Measurements from ENCODE around the gene BTNL3. TPM values are rescaled to one million over a fixed set of nuclear protein-coding genes. Genes with fewer than 3 reads are reported as not detected.
"Not testable (repeated sequence)": the region's sequence is repeated elsewhere in the genome, so short reads cannot be mapped to it uniquely, and the experiment has no call there.

Gene BTNL3
- total RNA-seq, 1 donor from 2014 or later: not detected

- not testable (repeated sequence) for H4K20me1 ChIP-seq (ENCODE audit: insufficient read depth, low read length); H3K4me3 ChIP-seq (ENCODE audit: insufficient read depth, low read depth, low read length); H3K27ac Mint-ChIP-seq (ENCODE audit: unreplicated experiment); H3K4me1 ChIP-seq (ENCODE audit: insufficient read depth, low read length); H3K4me2 ChIP-seq (ENCODE audit: low read length); H3K27ac ChIP-seq (ENCODE audit: low read depth, low read length); H3K9me3 Mint-ChIP-seq (ENCODE audit: unreplicated experiment); H3K36me3 ChIP-seq (ENCODE audit: insufficient read depth, low read length); H3K27me3 ChIP-seq (ENCODE audit: insufficient read depth, low read length); H3K4me1 Mint-ChIP-seq (ENCODE audit: low read depth, unreplicated experiment); FAIRE-seq; H3K9me3 ChIP-seq (ENCODE audit: insufficient read depth, low read depth, low read length); H3K9ac ChIP-seq (ENCODE audit: low read length); DNase-seq (ENCODE audit: low read depth); H3K79me2 ChIP-seq (ENCODE audit: insufficient read depth, low read length); H3K4me3 Mint-ChIP-seq (ENCODE audit: unreplicated experiment); H3K36me3 Mint-ChIP-seq (ENCODE audit: low read depth, unreplicated experiment); H2AFZ ChIP-seq (ENCODE audit: low read depth, low read length)
- peaks cover 19% of the 10 kb centered on the region for H3K27me3 Mint-ChIP-seq (ENCODE audit: low read depth, unreplicated experiment)
Measured at GRCh38 chr5:181014654-181015053, 26.0 kb downstream of the BTNL3 start.

GRCh38 chr5:181017448-181017847 lies 28.8 kb downstream of the BTNL3 start:
- not testable (repeated sequence) for H3K4me1 ChIP-seq (ENCODE audit: insufficient read depth, low read length); H3K27ac ChIP-seq (ENCODE audit: low read depth, low read length); H3K4me3 ChIP-seq (ENCODE audit: insufficient read depth, low read depth, low read length); H3K4me2 ChIP-seq (ENCODE audit: low read length); H3K79me2 ChIP-seq (ENCODE audit: insufficient read depth, low read length); H2AFZ ChIP-seq (ENCODE audit: low read depth, low read length); H3K4me1 Mint-ChIP-seq (ENCODE audit: low read depth, unreplicated experiment); H3K36me3 ChIP-seq (ENCODE audit: insufficient read depth, low read length); H3K27me3 ChIP-seq (ENCODE audit: insufficient read depth, low read length); H3K9me3 Mint-ChIP-seq (ENCODE audit: unreplicated experiment); H4K20me1 ChIP-seq (ENCODE audit: insufficient read depth, low read length); DNase-seq (ENCODE audit: low read depth); FAIRE-seq; H3K4me3 Mint-ChIP-seq (ENCODE audit: unreplicated experiment); H3K36me3 Mint-ChIP-seq (ENCODE audit: low read depth, unreplicated experiment); H3K27ac Mint-ChIP-seq (ENCODE audit: unreplicated experiment); H3K9ac ChIP-seq (ENCODE audit: low read length); H3K9me3 ChIP-seq (ENCODE audit: insufficient read depth, low read depth, low read length)
- H3K27me3 Mint-ChIP-seq (ENCODE audit: low read depth, unreplicated experiment): peaks cover 20% of the 10 kb centered on the region

GRCh38 chr5:181020688-181021087 lies 32.0 kb downstream of the BTNL3 start:
- H3K27ac Mint-ChIP-seq (ENCODE audit: unreplicated experiment): no peak overlapping the region
- no peaks in the 10 kb centered on the region for H3K4me1 Mint-ChIP-seq (ENCODE audit: low read depth, unreplicated experiment)
- Histone ChIP-seq H3K27me3 (ENCODE audit: insufficient read depth, low read length) (no peaks in the 10 kb centered on the region), H3K9me3 (ENCODE audit: insufficient read depth, low read depth, low read length) (peaks cover 13% of the 10 kb centered on the region), H3K79me2 (ENCODE audit: insufficient read depth, low read length) (no peaks in the 10 kb centered on the region), H3K9ac (ENCODE audit: low read length) (no peak overlapping the region), H3K4me1 (ENCODE audit: insufficient read depth, low read length) (no peaks in the 10 kb centered on the region), H3K4me3 (ENCODE audit: insufficient read depth, low read depth, low read length) (no peak overlapping the region), H3K4me2 (ENCODE audit: low read length) (no peak overlapping the region), H3K27ac (ENCODE audit: low read depth, low read length) (no peak overlapping the region), H4K20me1 (ENCODE audit: insufficient read depth, low read length) (no peaks in the 10 kb centered on the region), H2AFZ (ENCODE audit: low read depth, low read length) (no peak overlapping the region), H3K36me3 (ENCODE audit: insufficient read depth, low read length) (no peaks in the 10 kb centered on the region)
- no peak for DNase-seq (ENCODE audit: low read depth)
- no peak overlapping the region for H3K4me3 Mint-ChIP-seq (ENCODE audit: unreplicated experiment)
- TF ChIP-seq CTCF (IDR thresholded peaks at IDR 0.05; ENCODE audit: insufficient read depth, low read depth, low read length): no peak
- no peak for TF ChIP-seq EZH2 (IDR thresholded peaks at IDR 0.05; ENCODE audit: insufficient read depth, low read length)
- peaks cover 18% of the 10 kb centered on the region for H3K27me3 Mint-ChIP-seq (ENCODE audit: low read depth, unreplicated experiment)
- H3K36me3 Mint-ChIP-seq (ENCODE audit: low read depth, unreplicated experiment): no peaks in the 10 kb centered on the region
- peaks cover 10% of the 10 kb centered on the region for H3K9me3 Mint-ChIP-seq (ENCODE audit: unreplicated experiment)
- FAIRE-seq: no peak
